Epithelial cell of proximal tubule (primary cell): ENCODE results near the gene BEND7. TPM values are rescaled to one million over a fixed set of nuclear protein-coding genes. Genes with fewer than 3 reads are reported as not detected.

Source experiments
- DNase-seq: peaks from one replicate; pipeline ENCODE4 v3.0.0-alpha.2; 2011; ENCODE audit warnings: low read depth
- H3K4me3 ChIP-seq: 2 replicates; pipeline ENCODE4 v1.5.1; 2011; ENCODE audit warnings: low read depth, mild to moderate bottlenecking, low read length
- CTCF ChIP-seq: conservative IDR thresholded peaks from 2 replicates; pipeline ENCODE4 v1.5.1; 2012; ENCODE audit warnings: low read depth, mild to moderate bottlenecking, low read length
- total RNA-seq: library from RNA; depleted of rRNA; stranded (reverse); fragments of >200 nt; gene quantifications from 2 replicates; pipeline ENCODE4 v1.2.3, GENCODE V29; 2015

Gene BEND7
- total RNA-seq, 1 donor from 2014 or later: 41.4 TPM

- no peak for DNase-seq
- no peak overlapping the region for H3K4me3 ChIP-seq
- no peak for TF ChIP-seq CTCF
Observed at GRCh38 chr10:13401142-13401541, 127.7 kb downstream of the BEND7 start.

GRCh38 chr10:13400196-13400965 lies 128.4 kb downstream of the BEND7 start:
- no peak for TF ChIP-seq CTCF
- no peak overlapping the region for H3K4me3 ChIP-seq
- no peak for DNase-seq

GRCh38 chr10:13399752-13400151 lies 129.1 kb downstream of the BEND7 start:
- no peak overlapping the region for H3K4me3 ChIP-seq
- TF ChIP-seq CTCF: no peak
- DNase-seq: no peak

GRCh38 chr10:13399236-13399635 lies 129.6 kb downstream of the BEND7 start:
- TF ChIP-seq CTCF: no peak
- no peak overlapping the region for H3K4me3 ChIP-seq
- no peak for DNase-seq

GRCh38 chr10:13397052-13397451 lies 131.8 kb downstream of the BEND7 start:
- TF ChIP-seq CTCF: no peak
- no peak overlapping the region for H3K4me3 ChIP-seq
- no peak for DNase-seq

GRCh38 chr10:13396369-13396768 lies 132.4 kb downstream of the BEND7 start:
- no peak for DNase-seq
- no peak for TF ChIP-seq CTCF
- no peak overlapping the region for H3K4me3 ChIP-seq

- no peak overlapping the region for H3K4me3 ChIP-seq
- no peak for TF ChIP-seq CTCF
- DNase-seq: no peak
Observed at GRCh38 chr10:13395540-13395939, 133.3 kb downstream of the BEND7 start.
